HEK293 (cell line): ENCODE measurements around the gene NPDC1.

ENCODE experiments used
- CTCF ChIP-seq: fragments of 450-650 bp; formaldehyde crosslinking; IDR thresholded peaks from 2 replicates; pipeline ENCODE4 v1.5.1; 2016; ENCODE audit warnings: missing biosample characterization, missing genetic modification characterization
- EGR2 ChIP-seq: fragments of 450-650 bp; formaldehyde crosslinking; IDR thresholded peaks from 2 replicates; pipeline ENCODE4 v1.5.1; 2016; ENCODE audit warnings: low read depth, missing biosample characterization, missing genetic modification characterization
- HOXA7 ChIP-seq: sonication (generic); formaldehyde crosslinking; IDR thresholded peaks from 2 replicates; pipeline ENCODE4 v1.8.1; 2022; ENCODE audit warnings: missing genetic modification reagents, borderline replicate concordance
- MYNN ChIP-seq: fragments of 450-650 bp; formaldehyde crosslinking; IDR thresholded peaks from 2 replicates; pipeline ENCODE4 v1.5.1; 2016; ENCODE audit warnings: missing biosample characterization, missing genetic modification characterization, borderline replicate concordance
- OSR2 ChIP-seq: fragments of 450-650 bp; formaldehyde crosslinking; IDR thresholded peaks from 2 replicates; pipeline ENCODE4 v1.5.1; 2016; ENCODE audit warnings: missing biosample characterization, missing genetic modification characterization
- SCRT2 ChIP-seq: fragments of 450-650 bp; formaldehyde crosslinking; IDR thresholded peaks from 2 replicates; pipeline ENCODE4 v1.5.1; 2016; ENCODE audit warnings: missing biosample characterization, missing genetic modification characterization
- SP2 ChIP-seq: fragments of 450-650 bp; formaldehyde crosslinking; IDR thresholded peaks from 2 replicates; pipeline ENCODE4 v1.5.1; 2016; ENCODE audit warnings: missing biosample characterization, missing genetic modification characterization
- SP7 ChIP-seq: fragments of 450-650 bp; formaldehyde crosslinking; IDR thresholded peaks from 2 replicates; pipeline ENCODE4 v1.5.1; 2016; ENCODE audit warnings: missing biosample characterization, missing genetic modification characterization
- ZBTB1 ChIP-seq: fragments of 450-650 bp; formaldehyde crosslinking; IDR thresholded peaks from 2 replicates; pipeline ENCODE4 v1.5.1; 2016; ENCODE audit warnings: missing biosample characterization, missing genetic modification characterization
- ZBTB17 ChIP-seq: fragments of 450-650 bp; formaldehyde crosslinking; IDR thresholded peaks from 2 replicates; pipeline ENCODE4 v1.5.1; 2016; ENCODE audit warnings: missing biosample characterization, missing genetic modification characterization
- ZBTB21 ChIP-seq: fragments of 450-650 bp; formaldehyde crosslinking; IDR thresholded peaks from 2 replicates; pipeline ENCODE4 v1.5.1; 2017; ENCODE audit warnings: missing biosample characterization, missing genetic modification characterization
- ZBTB48 ChIP-seq: fragments of 450-650 bp; formaldehyde crosslinking; IDR thresholded peaks from 2 replicates; pipeline ENCODE4 v1.5.1; 2016; ENCODE audit warnings: missing biosample characterization, missing genetic modification characterization
- ZEB2 ChIP-seq: fragments of 450-650 bp; formaldehyde crosslinking; IDR thresholded peaks from 2 replicates; pipeline ENCODE4 v1.5.1; 2016; ENCODE audit warnings: missing biosample characterization, missing genetic modification characterization
- ZNF146 ChIP-seq: fragments of 450-650 bp; formaldehyde crosslinking; IDR thresholded peaks from 2 replicates; pipeline ENCODE4 v1.5.1; 2016; ENCODE audit warnings: missing biosample characterization, missing genetic modification characterization
- ZNF19 ChIP-seq: fragments of 450-650 bp; formaldehyde crosslinking; IDR thresholded peaks from 2 replicates; pipeline ENCODE4; 2016; ENCODE audit warnings: missing biosample characterization, missing genetic modification characterization, low read depth
- ZNF223 ChIP-seq: fragments of 450-650 bp; formaldehyde crosslinking; IDR thresholded peaks from 2 replicates; pipeline ENCODE4 v1.5.1; 2016; ENCODE audit warnings: missing biosample characterization, missing genetic modification characterization
- ZNF23 ChIP-seq: fragments of 450-650 bp; formaldehyde crosslinking; IDR thresholded peaks from 2 replicates; pipeline ENCODE4 v1.5.1; 2016; ENCODE audit warnings: missing biosample characterization, missing genetic modification characterization, borderline replicate concordance
- ZNF292 ChIP-seq: fragments of 450-650 bp; formaldehyde crosslinking; IDR thresholded peaks from 2 replicates; pipeline ENCODE4 v1.5.1; 2016; ENCODE audit warnings: low read depth, missing biosample characterization, missing genetic modification characterization, borderline replicate concordance
- ZNF341 ChIP-seq: fragments of 450-650 bp; formaldehyde crosslinking; IDR thresholded peaks from 2 replicates; pipeline ENCODE4; 2016; ENCODE audit warnings: low read depth, missing biosample characterization, missing genetic modification characterization
- ZNF510 ChIP-seq: fragments of 450-650 bp; formaldehyde crosslinking; IDR thresholded peaks from 2 replicates; pipeline ENCODE4 v1.5.1; 2018; ENCODE audit warnings: mild to moderate bottlenecking, missing genetic modification characterization, missing biosample characterization; ENCODE audit not compliant: insufficient replicate concordance
- ZNF555 ChIP-seq: fragments of 450-650 bp; formaldehyde crosslinking; conservative IDR thresholded peaks from 2 replicates; pipeline ENCODE4 v1.5.1; 2017; ENCODE audit warnings: missing biosample characterization, mild to moderate bottlenecking, missing genetic modification characterization, inconsistent platforms
- ZNF560 ChIP-seq: fragments of 450-650 bp; formaldehyde crosslinking; IDR thresholded peaks from 2 replicates; pipeline ENCODE4 v1.5.1; 2017; ENCODE audit warnings: missing biosample characterization, missing genetic modification characterization, borderline replicate concordance
- ZNF561 ChIP-seq: fragments of 450-650 bp; IDR thresholded peaks from 2 replicates; pipeline ENCODE4 v1.5.1; 2018; ENCODE audit warnings: missing biosample characterization, missing genetic modification characterization, borderline replicate concordance
- ZNF621 ChIP-seq: fragments of 450-650 bp; formaldehyde crosslinking; IDR thresholded peaks from 2 replicates; pipeline ENCODE4 v1.5.1; 2017; ENCODE audit warnings: missing biosample characterization, missing genetic modification characterization
- ZNF624 ChIP-seq: fragments of 450-650 bp; formaldehyde crosslinking; IDR thresholded peaks from 2 replicates; pipeline ENCODE4 v1.5.1; 2017; ENCODE audit warnings: missing biosample characterization, missing genetic modification characterization
- ZNF645 ChIP-seq: fragments of 450-650 bp; formaldehyde crosslinking; IDR thresholded peaks from 2 replicates; pipeline ENCODE4; 2016; ENCODE audit warnings: missing biosample characterization, missing genetic modification characterization
- ZNF654 ChIP-seq: fragments of 450-650 bp; formaldehyde crosslinking; IDR thresholded peaks from 2 replicates; pipeline ENCODE4 v1.5.1; 2016; ENCODE audit warnings: low read depth, missing biosample characterization, missing genetic modification characterization
- ZNF768 ChIP-seq: fragments of 450-650 bp; formaldehyde crosslinking; IDR thresholded peaks from 2 replicates; pipeline ENCODE4 v1.5.1; 2018; ENCODE audit warnings: missing biosample characterization, mild to moderate bottlenecking, missing genetic modification characterization
- TF ChIP-seq, protein P1 (sequence below): fragments of 450-650 bp; formaldehyde crosslinking; IDR thresholded peaks from 2 replicates; pipeline ENCODE4 v1.5.1; 2016; ENCODE audit warnings: missing biosample characterization, missing genetic modification characterization
- TF ChIP-seq, protein P2 (sequence below): fragments of 450-650 bp; formaldehyde crosslinking; IDR thresholded peaks from 2 replicates; pipeline ENCODE4 v1.5.1; 2016; ENCODE audit warnings: missing biosample characterization, missing genetic modification characterization, low read depth
- TF ChIP-seq, protein P3 (sequence below): fragments of 450-650 bp; formaldehyde crosslinking; IDR thresholded peaks from 2 replicates; pipeline ENCODE4 v1.5.1; 2017; ENCODE audit warnings: missing biosample characterization, missing genetic modification characterization

Gene NPDC1

DNA sequence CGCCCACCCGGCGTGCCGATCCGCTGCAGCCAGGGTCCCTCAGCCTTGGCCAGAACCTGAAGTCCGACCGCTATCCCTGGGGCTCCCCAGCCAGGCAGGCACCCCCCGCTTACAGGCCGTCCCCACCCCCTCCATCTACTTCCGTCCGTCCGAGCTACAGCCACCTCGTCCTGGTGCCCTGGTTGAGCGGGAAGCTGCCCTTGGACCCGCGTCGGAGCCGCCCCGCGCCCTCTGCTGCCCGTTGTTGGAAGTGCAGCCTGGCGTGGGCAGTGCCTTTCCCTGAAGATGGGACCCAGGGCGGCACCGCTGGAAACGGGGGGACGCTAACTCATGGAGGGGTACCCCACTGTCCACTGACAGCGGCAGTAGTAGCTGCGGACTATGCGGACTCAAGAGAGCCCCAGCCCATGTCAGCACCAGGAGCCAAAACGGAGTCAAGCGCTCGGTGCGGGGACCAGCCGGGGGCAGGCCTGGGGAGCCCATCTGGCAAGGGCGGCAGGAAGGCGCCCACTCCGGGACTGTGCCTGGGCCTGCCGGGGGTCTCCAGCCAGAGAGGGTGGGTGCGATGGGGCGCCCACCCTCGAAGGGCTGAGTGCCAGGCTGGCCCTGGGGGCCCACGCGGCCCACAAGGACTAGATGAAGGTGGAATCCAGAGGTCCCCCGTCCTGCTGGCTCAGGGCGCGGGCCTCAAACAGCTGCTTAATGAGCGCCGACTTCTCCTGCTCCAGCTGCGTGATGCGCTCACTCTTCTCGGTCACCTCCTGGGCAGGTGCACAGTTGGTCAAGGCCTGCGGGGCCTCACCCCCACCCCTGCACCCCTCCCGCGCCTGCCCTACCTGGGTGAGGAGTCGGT lies 18.3 kb upstream of the NPDC1 start (continued):
- TF ChIP-seq ZBTB17 (tag by site-specific recombination) (0 out of 2 replicates have a peak, but pooled peaks have one; percentile 22), OSR2 (tag by site-specific recombination) (no peak), ZNF621 (tag by site-specific recombination) (no peak), ZNF555 (no peak), ZBTB48 (peak; percentile 64), ZNF561 (no peak), ZNF146 (no peak), SCRT2 (tag by site-specific recombination) (no peak), HOXA7 (CRISPR knock-in tag) (no peak), ZNF510 (tag by site-specific recombination) (no peak), CTCF (tag by site-specific recombination) (peak; percentile 95), ZNF624 (tag by site-specific recombination) (no peak), ZEB2 (tag by site-specific recombination) (0 out of 2 replicates have a peak, but pooled peaks have one; percentile 32), ZNF341 (tag by site-specific recombination) (no peak), ZNF768 (tag by site-specific recombination) (no peak), ZNF645 (tag by site-specific recombination) (no peak), MYNN (tag by site-specific recombination) (no peak), EGR2 (tag by site-specific recombination) (peak; percentile 60), ZNF23 (tag by site-specific recombination) (no peak), ZNF654 (tag by site-specific recombination) (peak; percentile 48), ZBTB1 (tag by site-specific recombination) (no peak), SP2 (tag by site-specific recombination) (peak; percentile 41; the same call in 1 of the 2 replicates), ZNF292 (tag by site-specific recombination) (no peak), ZNF223 (tag by site-specific recombination) (no peak), SP7 (no peak), ZNF560 (tag by site-specific recombination) (no peak), ZNF19 (no peak), ZBTB21 (tag by site-specific recombination) (no peak)
- TF ChIP-seq, protein P1, sequence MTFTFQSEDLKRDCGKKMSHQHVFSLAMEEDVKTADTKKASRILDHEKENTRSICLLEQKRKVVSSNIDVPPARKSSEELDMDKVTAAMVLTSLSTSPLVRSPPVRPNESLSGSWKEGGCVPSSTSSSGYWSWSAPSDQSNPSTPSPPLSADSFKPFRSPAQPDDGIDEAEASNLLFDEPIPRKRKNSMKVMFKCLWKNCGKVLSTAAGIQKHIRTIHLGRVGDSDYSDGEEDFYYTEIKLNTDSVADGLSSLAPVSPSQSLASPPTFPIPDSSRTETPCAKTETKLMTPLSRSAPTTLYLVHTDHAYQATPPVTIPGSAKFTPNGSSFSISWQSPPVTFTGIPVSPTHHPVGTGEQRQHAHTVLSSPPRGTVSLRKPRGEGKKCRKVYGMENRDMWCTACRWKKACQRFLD (tag by site-specific recombination) = no peak
- TF ChIP-seq, protein P2, sequence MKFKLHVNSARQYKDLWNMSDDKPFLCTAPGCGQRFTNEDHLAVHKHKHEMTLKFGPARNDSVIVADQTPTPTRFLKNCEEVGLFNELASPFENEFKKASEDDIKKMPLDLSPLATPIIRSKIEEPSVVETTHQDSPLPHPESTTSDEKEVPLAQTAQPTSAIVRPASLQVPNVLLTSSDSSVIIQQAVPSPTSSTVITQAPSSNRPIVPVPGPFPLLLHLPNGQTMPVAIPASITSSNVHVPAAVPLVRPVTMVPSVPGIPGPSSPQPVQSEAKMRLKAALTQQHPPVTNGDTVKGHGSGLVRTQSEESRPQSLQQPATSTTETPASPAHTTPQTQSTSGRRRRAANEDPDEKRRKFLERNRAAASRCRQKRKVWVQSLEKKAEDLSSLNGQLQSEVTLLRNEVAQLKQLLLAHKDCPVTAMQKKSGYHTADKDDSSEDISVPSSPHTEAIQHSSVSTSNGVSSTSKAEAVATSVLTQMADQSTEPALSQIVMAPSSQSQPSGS (tag by site-specific recombination) = no peak
- TF ChIP-seq, protein P3, sequence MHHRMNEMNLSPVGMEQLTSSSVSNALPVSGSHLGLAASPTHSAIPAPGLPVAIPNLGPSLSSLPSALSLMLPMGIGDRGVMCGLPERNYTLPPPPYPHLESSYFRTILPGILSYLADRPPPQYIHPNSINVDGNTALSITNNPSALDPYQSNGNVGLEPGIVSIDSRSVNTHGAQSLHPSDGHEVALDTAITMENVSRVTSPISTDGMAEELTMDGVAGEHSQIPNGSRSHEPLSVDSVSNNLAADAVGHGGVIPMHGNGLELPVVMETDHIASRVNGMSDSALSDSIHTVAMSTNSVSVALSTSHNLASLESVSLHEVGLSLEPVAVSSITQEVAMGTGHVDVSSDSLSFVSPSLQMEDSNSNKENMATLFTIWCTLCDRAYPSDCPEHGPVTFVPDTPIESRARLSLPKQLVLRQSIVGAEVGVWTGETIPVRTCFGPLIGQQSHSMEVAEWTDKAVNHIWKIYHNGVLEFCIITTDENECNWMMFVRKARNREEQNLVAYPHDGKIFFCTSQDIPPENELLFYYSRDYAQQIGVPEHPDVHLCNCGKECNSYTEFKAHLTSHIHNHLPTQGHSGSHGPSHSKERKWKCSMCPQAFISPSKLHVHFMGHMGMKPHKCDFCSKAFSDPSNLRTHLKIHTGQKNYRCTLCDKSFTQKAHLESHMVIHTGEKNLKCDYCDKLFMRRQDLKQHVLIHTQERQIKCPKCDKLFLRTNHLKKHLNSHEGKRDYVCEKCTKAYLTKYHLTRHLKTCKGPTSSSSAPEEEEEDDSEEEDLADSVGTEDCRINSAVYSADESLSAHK (tag by site-specific recombination) = no peak
